Measurements from ENCODE around the gene CFAP410. TPM values are rescaled to one million over a fixed set of nuclear protein-coding genes. Genes with fewer than 3 reads are reported as not detected.

CFAP410 gene
- total RNA-seq, 2 donors from 2014 or later, result 16.4 to 21.8 TPM

DNA sequence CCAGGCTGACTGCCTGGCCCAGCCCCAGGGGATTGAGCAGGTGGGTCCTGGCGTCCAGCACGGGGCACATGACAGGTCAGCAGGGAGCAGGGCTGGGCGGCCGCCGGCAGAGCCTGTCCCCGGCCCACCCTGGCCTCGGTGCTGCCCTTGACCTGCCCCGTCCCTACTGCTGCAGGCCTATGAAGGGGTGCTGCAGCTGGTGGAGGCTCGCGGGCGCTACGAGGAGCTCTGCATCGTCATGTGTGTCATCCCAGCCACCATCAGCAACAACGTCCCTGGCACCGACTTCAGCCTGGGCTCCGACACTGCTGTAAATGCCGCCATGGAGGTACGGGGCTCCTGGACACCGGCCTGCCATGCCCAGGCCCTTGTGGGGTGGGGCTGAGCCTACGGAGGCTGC, 15.6 kb downstream of the CFAP410 start:
- intact Hi-C loops (cut with DNase I), result no loop called here
- ATAC-seq (no peak), DNase-seq (no peak)

DNA sequence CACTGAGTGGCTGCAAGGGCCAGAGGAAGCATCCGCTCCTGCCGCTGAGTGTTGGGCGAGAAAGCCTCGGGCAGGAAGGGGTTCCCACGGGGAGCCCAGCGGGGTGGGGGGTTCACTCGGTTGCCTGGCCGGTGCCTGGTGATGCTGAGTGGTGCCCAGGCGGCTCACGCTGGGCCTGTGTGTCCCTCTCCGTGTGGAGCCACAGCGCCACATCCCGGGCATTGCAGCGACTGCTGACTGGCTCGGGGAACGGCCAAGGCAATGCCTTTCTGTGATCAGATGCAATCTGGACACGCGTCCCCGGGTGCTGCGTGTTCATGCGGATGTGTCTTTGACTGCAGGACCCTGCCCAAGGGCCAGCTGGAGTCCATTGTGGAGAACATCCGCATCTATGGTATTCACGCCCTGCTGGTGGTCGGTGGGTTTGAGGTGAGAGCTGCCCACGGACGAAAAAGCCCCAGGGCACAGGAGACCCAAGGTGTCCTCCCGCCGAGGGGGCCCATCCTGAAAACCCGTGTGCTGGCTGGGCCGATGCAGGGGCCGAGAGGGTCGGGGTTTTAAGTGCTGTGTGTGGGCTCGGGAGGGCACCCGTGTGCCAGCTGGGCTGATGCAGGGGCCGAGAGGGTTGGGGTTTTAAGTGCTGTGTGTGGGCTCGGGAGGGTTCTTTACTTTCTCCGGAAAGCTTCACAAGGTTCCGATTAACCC, 16.4 kb downstream of the CFAP410 start:
- DNase-seq (no peak), ATAC-seq (no peak)
- intact Hi-C loops (cut with DNase I), result no loop called here

DNA sequence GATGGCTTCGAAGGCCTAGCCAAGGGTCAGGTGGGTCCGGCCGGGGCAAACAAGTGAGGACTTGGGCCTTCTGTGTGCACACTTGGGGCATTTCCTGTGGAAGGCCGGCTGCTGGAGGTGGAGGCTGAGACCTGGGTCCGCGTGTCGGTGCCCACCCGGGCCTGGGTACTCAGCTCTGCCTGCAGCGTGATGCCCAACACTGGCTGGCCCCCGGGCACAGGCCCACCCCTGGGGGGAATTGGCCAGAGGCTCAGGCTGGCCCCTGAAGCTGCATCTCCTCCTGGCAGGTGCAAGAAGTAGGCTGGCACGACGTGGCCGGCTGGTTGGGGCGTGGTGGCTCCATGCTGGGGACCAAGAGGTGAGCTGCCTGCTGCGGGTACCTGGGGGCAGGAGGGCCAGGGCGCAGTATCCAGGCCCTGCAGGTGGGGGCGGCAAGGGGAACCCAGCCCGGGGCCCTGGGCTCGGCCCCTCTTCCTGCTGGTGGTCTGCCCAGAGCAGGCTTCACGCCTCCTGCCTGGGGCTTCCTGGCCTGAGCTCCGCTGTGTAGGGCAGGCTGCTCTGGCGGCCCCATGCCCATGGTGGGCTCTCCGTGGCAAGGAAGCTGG, 17.2 kb downstream of the CFAP410 start:
- ATAC-seq, result no peak
- intact Hi-C loops (cut with DNase I), result no loop called here
- no peak for DNase-seq

DNA sequence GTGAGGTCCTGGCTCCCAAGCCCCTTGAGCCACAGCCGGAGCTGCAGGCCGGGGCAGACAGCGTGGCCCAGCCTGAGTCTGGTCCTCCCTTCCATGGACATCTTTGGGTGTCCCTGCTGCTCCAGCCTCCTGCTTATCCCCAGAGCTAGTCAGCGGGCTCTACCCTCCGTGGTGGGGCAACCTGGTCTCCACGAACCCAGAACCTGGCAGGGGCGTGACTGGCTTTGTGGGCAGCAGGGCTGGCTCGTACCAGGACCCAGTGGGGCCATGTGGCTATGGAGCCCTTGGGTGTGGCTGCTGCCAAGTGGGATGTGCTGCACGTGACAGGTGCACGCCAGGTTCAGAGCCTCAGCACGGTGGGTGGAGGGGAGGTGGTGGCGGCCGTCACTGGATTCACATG, 18.3 kb downstream of the CFAP410 start:
- no peak for ATAC-seq

DNA sequence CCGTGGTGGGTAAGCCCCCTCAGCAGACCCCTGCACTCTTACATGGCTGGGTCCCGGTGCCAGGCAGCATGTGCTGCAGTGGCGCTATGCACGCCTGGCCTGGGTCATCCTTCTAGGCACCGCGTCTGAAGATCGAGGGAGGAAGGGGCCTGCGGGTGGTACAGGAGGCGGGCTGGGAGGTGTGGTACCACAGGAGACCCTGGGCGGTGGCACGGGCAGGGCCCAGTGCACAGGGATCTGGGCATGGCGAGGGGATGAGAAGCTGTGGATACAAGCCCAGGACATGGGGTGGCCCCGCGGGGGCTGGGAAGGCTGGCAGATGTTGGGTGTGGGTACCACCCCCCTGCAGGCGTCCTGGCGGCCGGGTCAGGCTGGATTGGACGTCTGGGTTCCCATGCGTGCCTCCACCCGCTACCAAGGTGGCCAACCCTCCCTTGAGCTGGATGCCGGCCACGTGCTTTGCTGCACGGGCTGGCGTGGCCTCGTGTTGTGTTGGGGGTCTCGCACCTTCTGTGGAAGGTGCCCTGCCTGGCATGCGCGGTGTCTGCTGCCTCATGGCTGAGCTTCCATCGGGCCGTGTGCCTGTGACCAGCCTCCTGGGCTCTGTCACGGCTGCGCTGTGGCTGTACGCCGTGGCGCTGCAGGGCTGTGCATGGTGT, 19.7 kb downstream of the CFAP410 start:
- intact Hi-C loops (cut with DNase I), result no loop called here
- DNase-seq (no peak), ATAC-seq (no peak)

More for the DNA sequence above, 18.3 kb downstream of the CFAP410 start:
- intact Hi-C loops (cut with DNase I), result no loop called here
- no peak for DNase-seq

DNA sequence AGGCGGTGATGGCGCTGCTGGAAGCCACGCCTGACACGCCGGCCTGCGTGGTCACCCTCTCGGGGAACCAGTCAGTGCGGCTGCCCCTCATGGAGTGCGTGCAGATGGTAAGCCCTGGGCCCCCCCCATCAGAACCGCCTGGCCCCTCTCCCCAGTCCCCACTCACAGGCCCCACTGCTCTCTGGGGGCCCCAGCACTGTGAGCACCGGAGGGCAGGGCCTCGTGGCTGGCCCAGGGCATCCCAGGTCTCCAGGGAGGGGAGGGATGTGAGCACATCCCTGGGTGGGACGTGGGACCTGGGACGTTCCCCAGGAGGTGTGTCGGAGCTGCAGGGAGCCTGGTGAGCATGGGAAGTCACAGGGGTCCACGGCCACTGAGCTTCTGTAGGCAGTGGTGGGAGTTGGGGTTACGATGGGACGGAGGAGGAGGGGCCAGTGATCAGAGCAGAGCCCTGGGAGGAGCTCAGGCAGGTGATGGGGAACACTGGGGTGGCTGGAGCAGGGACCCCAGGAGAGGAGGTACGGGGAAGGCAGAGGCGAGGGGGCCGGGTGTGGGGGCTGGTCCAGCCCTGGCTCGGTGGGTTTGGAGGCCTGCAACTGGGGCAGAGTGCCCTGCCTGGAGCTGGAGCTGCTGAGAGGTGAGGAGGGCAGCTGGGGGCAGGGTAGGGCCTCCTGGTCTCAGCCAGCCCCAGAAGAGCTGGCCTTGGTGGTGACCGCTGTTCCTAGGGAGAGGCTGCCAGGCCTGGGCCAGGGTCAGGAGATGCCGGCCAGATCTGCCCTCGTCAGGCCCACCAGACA, 20.5 kb downstream of the CFAP410 start:
- intact Hi-C loops (cut with DNase I), result no loop called here
- ATAC-seq, result no peak
- DNase-seq, result no peak

DNA sequence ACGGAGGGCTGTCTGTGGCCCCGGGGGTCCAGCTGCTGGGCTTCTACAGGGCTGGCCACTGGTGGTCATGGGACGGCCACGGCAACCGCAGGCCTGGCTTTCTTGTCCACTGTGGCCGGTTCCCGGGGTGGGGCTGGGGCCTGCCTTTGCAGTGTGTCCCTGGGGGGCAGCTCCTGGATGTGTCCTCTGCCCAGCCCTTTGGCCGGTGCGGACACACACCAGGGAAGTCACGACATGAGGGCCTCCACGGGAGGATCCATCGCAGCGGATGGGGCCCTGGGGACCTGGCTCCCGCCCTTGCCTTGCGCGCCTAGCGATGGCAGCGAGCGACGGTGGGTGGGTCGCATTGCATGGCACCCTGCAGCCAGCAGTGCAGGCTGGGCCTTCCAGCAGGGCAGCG, 21.3 kb downstream of the CFAP410 start:
- ATAC-seq (no peak), DNase-seq (no peak)
- intact Hi-C loops (cut with DNase I), result no loop called here

DNA sequence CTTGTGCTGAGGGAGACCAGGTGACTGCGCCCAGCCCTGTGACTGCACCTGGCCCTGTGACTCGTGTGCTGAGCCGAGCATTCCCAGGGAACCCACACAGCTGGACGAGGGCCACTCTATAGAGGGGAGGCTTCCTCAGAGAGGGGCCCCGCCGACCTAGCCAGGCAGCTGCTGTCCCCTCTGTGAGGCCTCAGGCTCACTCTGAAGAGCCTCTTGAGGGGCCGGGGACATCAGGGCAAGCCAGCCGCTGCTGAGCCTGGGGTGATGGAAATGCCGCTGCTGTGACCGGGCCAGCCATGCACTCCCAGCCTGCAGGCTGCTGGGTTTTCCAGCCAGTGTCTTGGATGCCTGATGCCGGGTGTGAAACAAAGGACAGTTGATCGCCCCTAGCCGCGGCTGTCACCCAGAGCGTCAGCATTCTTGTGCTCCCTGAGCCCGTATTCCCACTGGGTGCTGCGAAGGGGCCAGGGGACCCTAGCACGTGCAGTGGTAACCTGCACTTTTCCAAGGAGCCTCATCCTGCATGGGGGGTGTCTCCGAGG, 21.9 kb downstream of the CFAP410 start:
- ATAC-seq, result no peak
- no peak for DNase-seq
- intact Hi-C loops (cut with DNase I), result no loop called here

DNA sequence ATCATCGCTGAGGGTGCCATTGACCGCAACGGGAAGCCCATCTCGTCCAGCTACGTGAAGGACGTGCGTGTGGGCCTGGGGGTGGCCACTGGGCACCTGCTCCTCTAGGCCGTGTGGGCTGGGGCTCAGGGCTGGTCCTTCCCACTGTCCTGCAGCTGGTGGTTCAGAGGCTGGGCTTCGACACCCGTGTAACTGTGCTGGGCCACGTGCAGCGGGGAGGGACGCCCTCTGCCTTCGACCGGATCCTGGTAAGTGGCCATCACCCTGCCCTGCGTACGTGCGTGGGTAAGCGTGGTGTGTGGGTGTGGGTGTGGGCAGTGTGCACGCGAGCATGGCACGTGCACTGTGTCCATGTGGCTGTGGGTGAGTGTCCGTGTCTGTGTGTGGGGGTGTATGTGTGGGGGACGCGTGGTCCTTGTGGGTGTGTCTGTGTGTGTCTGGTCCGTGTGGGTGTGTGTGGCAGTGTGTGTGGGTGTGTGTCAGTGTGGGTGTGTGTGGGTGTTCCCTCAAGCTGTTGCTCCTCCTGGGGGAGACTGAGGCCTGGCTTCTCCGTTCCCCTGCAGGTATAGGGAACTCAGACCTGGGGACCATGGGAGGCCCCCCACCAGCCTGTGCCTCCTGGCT, 22.8 kb downstream of the CFAP410 start:
- ATAC-seq (no peak), DNase-seq (no peak)
- intact Hi-C loops (cut with DNase I), result no loop called here

DNA sequence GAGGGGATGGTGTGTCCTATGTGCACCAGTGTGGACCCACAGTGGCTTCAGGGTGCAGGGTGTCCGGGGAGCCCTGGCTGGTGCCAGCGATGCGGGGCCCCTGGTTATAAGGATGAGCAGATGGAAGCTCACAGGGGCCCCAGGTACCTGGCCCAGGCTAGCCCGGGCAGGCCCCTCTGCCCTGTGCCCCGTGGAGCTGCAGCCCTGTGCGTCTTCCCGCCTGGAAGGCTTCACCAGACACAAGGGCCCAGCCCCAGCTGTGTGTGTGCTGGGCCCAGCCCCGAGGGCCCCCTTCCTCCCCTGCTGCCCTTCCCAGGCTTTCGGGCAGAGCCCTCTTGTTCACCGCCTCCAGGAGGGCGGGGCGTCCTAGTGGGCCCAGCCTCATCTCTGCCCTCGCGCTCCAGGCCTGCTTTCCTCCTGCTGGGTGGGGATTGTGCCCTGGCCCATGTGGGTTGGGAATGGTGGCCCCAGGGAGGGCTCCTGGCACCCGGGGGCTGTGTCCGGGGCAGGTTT, 23.4 kb downstream of the CFAP410 start:
- intact Hi-C loops (cut with DNase I), result no loop called here
- ATAC-seq (no peak), DNase-seq (no peak)

DNA sequence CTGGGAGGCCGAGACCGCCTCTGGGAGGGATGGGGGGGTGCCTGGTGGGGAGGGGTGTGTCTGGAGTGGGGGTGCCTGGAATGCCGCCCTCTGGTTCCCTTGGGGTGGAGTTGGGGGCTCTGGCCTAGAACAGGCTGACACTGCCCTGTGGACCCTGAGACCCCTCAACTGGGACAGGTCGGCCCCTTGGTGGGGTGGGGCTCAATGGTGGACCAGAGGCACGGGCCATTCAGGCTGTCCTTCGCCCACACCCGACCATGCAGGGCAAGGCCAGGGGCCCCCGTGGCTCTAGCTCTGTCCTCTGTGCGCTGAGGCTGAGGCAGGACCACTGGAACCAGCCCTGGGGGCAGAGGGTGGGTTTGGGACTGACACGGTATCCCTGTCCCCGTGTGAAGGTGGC, 24.6 kb downstream of the CFAP410 start:
- no peak for DNase-seq
- intact Hi-C loops (cut with DNase I), result no loop called here
- no peak for ATAC-seq

DNA sequence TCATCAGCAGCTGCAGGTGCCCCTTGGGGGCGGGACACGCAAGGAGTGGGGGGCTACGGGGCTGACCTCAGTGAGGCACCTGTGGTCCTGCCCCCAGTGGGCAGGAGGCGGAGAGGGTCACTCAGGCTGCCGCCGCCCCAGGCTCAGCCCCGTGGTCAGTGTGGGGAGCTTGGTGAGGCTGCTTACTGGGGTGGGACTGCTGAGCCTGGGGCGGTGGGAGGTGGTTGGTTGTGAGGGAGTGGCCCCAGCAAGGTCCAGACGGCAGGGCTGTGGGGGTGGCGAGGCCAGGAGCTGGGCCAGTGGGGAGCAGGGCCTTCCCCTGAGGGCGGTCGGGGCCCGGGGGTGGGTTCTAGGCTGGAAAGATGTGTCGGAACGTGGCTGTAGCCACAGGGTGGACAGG, 25.1 kb downstream of the CFAP410 start:
- ATAC-seq (no peak), DNase-seq (no peak)
- intact Hi-C loops (cut with DNase I), result no loop called here

DNA sequence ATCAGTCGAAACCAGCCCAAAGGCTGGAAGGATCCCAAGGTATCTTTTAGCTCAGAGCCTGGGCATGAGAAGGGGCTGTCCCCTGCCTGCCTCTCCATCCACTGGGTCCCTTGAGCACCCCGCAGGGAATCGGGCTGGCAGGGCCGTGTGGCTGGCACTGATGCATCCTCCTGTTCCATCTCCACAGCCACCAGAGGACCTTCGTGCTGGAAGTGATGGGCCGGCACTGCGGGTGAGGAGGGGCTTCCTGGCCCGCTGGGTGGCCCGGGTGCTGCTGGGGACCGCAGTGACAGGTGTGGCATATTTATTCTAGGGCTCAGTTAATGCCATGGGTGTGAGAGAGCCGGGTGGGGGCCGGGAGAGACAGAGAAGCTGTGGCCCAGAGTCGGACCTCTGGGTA, 25.7 kb downstream of the CFAP410 start:
- ATAC-seq, result no peak
- no peak for DNase-seq
- intact Hi-C loops (cut with DNase I), result no loop called here

DNA sequence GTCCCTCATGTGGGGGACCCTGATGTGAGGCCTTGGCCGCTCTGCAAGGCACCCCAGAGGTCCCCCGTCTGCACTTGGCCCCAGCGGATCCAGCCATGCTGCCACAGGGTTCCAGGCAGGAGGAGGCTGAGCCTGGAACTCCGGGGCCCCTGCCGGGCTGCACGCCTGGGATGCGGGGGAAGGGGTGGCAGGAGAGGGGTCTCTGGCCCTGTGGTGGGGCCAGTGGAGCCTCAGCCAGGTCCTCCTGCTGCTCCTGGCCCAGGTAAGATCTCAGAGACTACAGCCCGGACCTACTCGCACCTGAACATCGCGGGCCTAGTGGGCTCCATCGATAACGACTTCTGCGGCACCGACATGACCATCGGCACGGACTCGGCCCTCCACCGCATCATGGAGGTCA, 26.5 kb downstream of the CFAP410 start:
- DNase-seq, result no peak
- no peak for ATAC-seq

DNA sequence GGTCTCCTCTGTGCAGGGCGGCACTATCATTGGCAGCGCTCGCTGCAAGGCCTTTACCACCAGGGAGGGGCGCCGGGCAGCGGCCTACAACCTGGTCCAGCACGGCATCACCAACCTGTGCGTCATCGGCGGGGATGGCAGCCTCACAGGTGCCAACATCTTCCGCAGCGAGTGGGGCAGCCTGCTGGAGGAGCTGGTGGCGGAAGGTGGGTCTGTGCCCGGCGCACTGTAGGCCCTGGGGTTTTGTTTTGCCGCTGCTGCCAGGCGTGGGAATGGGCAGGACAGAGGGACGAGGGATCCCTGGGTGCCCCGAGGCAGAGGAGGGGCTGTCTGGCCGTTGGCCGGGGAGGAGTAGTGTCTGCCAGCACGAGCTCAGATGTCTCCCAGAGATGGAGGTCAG, 27.1 kb downstream of the CFAP410 start:
- ATAC-seq, result no peak
- intact Hi-C loops (cut with DNase I), result no loop called here
- DNase-seq, result no peak

More for the DNA sequence above, 26.5 kb downstream of the CFAP410 start:
- intact Hi-C loops (cut with DNase I), result no loop called here

DNA sequence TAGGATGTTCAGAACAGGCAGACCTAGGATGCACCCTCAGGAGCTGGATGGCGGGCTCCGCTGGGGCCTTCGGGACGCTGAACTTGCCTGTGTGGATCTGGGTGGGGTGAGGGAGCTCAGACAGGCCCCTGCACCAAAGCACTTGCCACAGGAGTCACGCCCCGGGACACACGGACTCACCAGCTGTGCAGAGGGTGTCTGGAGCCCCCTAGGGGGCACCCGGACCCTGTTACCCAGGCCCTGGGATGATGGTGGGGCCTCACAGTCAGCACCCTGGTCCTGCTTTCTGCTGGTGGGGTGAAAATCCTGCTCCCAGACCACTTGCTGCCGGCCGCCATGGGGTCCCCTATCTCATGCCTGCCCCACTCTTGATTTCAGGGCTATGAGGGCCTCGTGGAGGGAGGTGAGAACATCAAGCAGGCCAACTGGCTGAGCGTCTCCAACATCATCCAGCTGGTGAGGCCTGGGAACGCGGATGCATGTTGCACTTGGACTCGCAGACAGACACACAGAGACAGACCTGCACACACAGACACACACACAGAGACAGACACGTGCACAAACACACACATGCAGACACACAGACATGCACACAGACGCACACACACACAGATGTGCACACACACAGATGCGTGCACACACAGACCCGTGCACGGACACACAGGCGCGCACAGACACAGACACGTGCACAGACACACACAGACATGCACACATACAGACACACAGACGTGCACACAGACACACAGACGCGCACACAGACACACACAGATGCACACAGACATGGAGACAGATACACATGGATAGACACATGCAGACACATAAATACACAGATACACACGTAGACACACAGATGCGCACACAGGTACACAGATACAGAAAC, 28.3 kb downstream of the CFAP410 start:
- ATAC-seq (no peak), DNase-seq (no peak)
- intact Hi-C loops (cut with DNase I), result no loop called here

DNA sequence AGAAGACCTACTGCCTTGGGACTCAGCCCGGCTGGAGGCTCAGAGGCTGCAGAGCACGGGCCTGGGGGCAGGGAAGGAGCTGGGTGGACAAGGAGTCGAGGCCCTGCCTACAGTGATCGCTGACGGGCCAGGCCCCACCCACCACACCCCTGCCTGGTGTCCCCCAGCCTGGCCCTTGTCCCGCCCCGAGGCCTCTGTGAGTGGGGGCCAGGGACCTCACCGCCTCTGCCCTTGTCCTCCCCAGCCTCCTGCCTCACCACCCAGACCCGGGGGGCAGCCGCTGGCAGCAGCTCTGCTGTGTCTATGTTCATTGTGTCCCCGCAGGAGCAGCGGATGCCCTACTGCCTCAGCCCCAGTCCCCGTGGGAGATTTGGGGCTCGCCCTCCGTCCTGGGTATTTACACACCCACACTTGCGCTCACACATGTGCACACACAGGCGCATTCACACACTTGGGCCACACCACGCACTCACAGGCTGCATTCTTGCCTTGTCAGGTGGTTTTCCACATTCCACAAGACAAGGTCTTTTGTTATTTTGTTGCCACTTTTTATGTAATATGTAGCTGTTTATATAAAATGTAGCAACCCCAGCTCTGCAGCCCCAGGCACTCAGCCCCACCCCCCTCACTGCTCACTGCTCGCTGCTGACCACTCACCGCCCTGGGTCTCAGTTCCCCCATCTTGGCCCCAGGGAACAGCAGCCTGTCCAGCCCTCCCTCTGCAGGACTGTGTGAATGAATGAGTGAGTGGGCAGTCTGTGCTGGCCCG, 32.1 kb downstream of the CFAP410 start:
- intact Hi-C loops (cut with DNase I), result no loop called here
- ATAC-seq, result no peak

More for the DNA sequence above, 32.1 kb downstream of the CFAP410 start:
- DNase-seq, result no peak

Measured in left cardiac atrium (tissue), 4 donors.